HepG2 (cell line): ENCODE data around the gene CELA2B. TPM values are rescaled to one million over a fixed set of nuclear protein-coding genes. Genes with fewer than 3 reads are reported as not detected.

Source experiments
- ATM ChIP-seq: fragments of 450-650 bp; IDR thresholded peaks from 2 replicates; pipeline ENCODE4 v1.7.1; 2017; ENCODE audit warnings: mild to moderate bottlenecking, borderline replicate concordance
- CCAR2 ChIP-seq: fragments of 200-400 bp; formaldehyde crosslinking; optimal IDR thresholded peaks from 2 replicates; pipeline ENCODE3; 2018; ENCODE audit warnings: low read depth, mild to moderate bottlenecking, low read length, moderate library complexity
- FOSL1 ChIP-seq: sonication (generic); formaldehyde crosslinking; IDR thresholded peaks from 2 replicates; pipeline ENCODE4 v1.9.0; 2021; ENCODE audit warnings: missing genetic modification reagents, borderline replicate concordance
- FOSL2 ChIP-seq: sonication (generic); formaldehyde crosslinking; IDR thresholded peaks from 2 replicates; pipeline ENCODE4 v1.4.0; 2020; ENCODE audit warnings: missing genetic modification reagents
- HNRNPK ChIP-seq: fragments of 200-400 bp; formaldehyde crosslinking; IDR thresholded peaks from 2 replicates; pipeline ENCODE4 v1.6.1; 2018; ENCODE audit warnings: low read length, low read depth, moderate library complexity, mild to moderate bottlenecking; ENCODE audit not compliant: poor library complexity, severe bottlenecking
- KLF15 ChIP-seq: sonication (generic); formaldehyde crosslinking; IDR thresholded peaks from 2 replicates; pipeline ENCODE4 v1.8.1; 2023; ENCODE audit warnings: borderline replicate concordance, mild to moderate bottlenecking, inconsistent platforms, missing genetic modification reagents, mixed read lengths
- MYC ChIP-seq: sonication (generic); formaldehyde crosslinking; IDR thresholded peaks from 2 replicates; pipeline ENCODE4 v1.9.0; 2021; ENCODE audit warnings: missing genetic modification reagents, borderline replicate concordance
- NR2F2 ChIP-seq: IDR thresholded peaks from 2 replicates; pipeline ENCODE4 v1.6.1; 2012; ENCODE audit warnings: low read depth, inconsistent platforms, borderline replicate concordance
- SRSF1 ChIP-seq: fragments of 200-400 bp; formaldehyde crosslinking; optimal IDR thresholded peaks from 2 replicates; pipeline ENCODE3; 2017; ENCODE audit warnings: mild to moderate bottlenecking, low read depth, low read length, moderate library complexity
- TSC22D2 ChIP-seq: sonication (generic); formaldehyde crosslinking; IDR thresholded peaks from 2 replicates; pipeline ENCODE4 v1.5.1; 2020; ENCODE audit warnings: missing genetic modification reagents, mild to moderate bottlenecking, borderline replicate concordance
- ZNF317 ChIP-seq: sonication (generic); formaldehyde crosslinking; IDR thresholded peaks from 2 replicates; pipeline ENCODE4 v1.5.0; 2020; ENCODE audit warnings: mild to moderate bottlenecking, missing genetic modification reagents
- ZNF460 ChIP-seq: sonication (generic); formaldehyde crosslinking; IDR thresholded peaks from 2 replicates; pipeline ENCODE4 v1.5.1; 2020; ENCODE audit warnings: missing genetic modification reagents, mild to moderate bottlenecking, borderline replicate concordance
- ZNF569 ChIP-seq: sonication (generic); formaldehyde crosslinking; IDR thresholded peaks from 2 replicates; pipeline ENCODE4 v1.5.0; 2020; ENCODE audit warnings: mild to moderate bottlenecking, missing genetic modification reagents, moderate library complexity, borderline replicate concordance
- ZNF83 ChIP-seq: sonication (generic); formaldehyde crosslinking; IDR thresholded peaks from 2 replicates; pipeline ENCODE4 v1.4.0; 2020; ENCODE audit warnings: missing genetic modification reagents, mild to moderate bottlenecking, borderline replicate concordance
- ZSCAN29 ChIP-seq: sonication (generic); formaldehyde crosslinking; conservative IDR thresholded peaks from 2 replicates; pipeline ENCODE4 v1.4.0; 2020; ENCODE audit warnings: mild to moderate bottlenecking, missing genetic modification reagents
- polyA plus RNA-seq, 8 experiments: library from polyadenylated mRNA; depleted of rRNA in 3 of 8; stranded (reverse) in 7 of 8; unstranded in 1 of 8; fragments of >200 nt; fragmentation: Illumina TruSeq in 4 of 8; extraction: Trizol in 4 of 8; gene quantifications; 2 replicates each; pipeline versions ENCODE4 v1.2.1 to v1.2.3, GENCODE V29; 2011 to 2016; ENCODE audit warnings: low read depth in 4 of 8, missing spikeins in 1 of 8, mixed read lengths in 1 of 8; ENCODE audit not compliant: insufficient read depth in 1 of 8
- total RNA-seq, 5 experiments: library from RNA; depleted of rRNA; stranded (reverse); fragments of >200 nt; fragmentation: Illumina TruSeq; extraction: Trizol; gene quantifications; 2 replicates each; pipeline ENCODE4 v1.2.3, GENCODE V29; 2016; ENCODE audit warnings: low read depth in 1 of 5
- TF ChIP-seq, protein P1 (sequence below): sonication (generic); formaldehyde crosslinking; IDR thresholded peaks from 2 replicates; pipeline ENCODE4 v1.9.0; 2022; ENCODE audit warnings: low read depth, missing genetic modification reagents
- TF ChIP-seq, protein P2 (sequence below): IDR thresholded peaks from 2 replicates; pipeline ENCODE4 v1.6.1; 2016; ENCODE audit warnings: missing biosample characterization, missing genetic modification reagents, low read depth
- TF ChIP-seq, protein P3 (sequence below): sonication (generic); formaldehyde crosslinking; IDR thresholded peaks from 2 replicates; pipeline ENCODE4 v1.9.0; 2021; ENCODE audit warnings: missing genetic modification reagents, borderline replicate concordance
- TF ChIP-seq, protein P4 (sequence below): sonication (generic); formaldehyde crosslinking; IDR thresholded peaks from 2 replicates; pipeline ENCODE4 v1.4.0; 2020; ENCODE audit warnings: missing genetic modification reagents

Gene CELA2B
- total and polyA plus RNA-seq, 2 of the 13 experiments (the other 11 are each of a cell fraction or from before 2014, with no cell fraction given), result not detected

DNA sequence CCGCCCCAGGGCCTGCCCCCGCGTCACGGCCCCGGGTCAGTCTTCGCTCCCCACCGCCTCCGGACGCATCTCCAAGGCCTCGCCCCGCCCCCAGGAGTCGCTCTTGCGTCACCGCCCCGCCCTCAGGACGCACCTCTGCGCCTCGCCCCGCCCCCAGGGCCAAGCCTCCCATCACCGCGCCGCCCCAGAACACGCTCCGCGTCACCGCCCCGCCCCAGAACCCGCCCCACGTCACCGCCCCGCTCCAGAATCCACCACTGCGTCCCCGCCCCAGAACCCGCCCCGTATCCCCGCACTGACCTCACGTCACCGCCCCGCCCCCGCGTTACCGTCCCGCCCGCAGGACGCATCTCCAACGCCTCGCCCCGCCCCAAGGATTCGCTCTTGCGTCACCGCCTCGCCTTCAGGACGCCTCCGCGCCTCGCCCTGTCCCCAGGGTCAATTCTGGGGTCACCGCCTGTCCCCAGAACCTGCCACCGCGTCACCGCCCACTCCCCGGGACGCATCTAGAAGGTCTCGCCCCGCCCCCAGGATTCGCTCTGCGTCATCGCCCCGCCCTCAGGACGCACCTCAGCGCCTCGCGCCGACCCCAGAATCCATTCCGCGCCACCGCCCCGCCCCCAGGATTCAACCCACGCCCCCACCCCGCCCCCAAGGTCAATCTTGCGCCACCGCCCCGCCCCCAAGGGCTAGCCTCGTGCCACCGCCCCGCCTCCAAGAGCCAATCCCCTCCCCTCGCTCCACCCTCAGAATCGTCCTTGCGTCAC, 48.6 kb downstream of the CELA2B start (continued):
- TF ChIP-seq HNRNPK (peak; percentile 77), KLF15 (CRISPR knock-in tag) (no peak), TSC22D2 (CRISPR knock-in tag) (no peak), ZNF83 (CRISPR knock-in tag) (no peak), ZNF460 (no peak), ATM (no peak), FOSL1 (CRISPR knock-in tag) (no peak), ZNF317 (CRISPR knock-in tag) (no peak), FOSL2 (CRISPR knock-in tag) (peak; percentile 3; the same call in 1 of the 2 replicates), CCAR2 (no peak), MYC (CRISPR knock-in tag) (0 out of 2 replicates have a peak, but pooled peaks have one; percentile 7), NR2F2 (peak; percentile 49; the same call in 1 of the 2 replicates), ZSCAN29 (CRISPR knock-in tag) (no peak), ZNF569 (no peak), SRSF1 (no peak)
- TF ChIP-seq, protein P1, sequence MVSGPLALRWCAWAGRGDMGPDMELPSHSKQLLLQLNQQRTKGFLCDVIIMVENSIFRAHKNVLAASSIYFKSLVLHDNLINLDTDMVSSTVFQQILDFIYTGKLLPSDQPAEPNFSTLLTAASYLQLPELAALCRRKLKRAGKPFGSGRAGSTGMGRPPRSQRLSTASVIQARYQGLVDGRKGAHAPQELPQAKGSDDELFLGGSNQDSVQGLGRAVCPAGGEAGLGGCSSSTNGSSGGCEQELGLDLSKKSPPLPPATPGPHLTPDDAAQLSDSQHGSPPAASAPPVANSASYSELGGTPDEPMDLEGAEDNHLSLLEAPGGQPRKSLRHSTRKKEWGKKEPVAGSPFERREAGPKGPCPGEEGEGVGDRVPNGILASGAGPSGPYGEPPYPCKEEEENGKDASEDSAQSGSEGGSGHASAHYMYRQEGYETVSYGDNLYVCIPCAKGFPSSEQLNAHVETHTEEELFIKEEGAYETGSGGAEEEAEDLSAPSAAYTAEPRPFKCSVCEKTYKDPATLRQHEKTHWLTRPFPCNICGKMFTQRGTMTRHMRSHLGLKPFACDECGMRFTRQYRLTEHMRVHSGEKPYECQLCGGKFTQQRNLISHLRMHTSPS (CRISPR knock-in tag), result no peak
- TF ChIP-seq, protein P2, sequence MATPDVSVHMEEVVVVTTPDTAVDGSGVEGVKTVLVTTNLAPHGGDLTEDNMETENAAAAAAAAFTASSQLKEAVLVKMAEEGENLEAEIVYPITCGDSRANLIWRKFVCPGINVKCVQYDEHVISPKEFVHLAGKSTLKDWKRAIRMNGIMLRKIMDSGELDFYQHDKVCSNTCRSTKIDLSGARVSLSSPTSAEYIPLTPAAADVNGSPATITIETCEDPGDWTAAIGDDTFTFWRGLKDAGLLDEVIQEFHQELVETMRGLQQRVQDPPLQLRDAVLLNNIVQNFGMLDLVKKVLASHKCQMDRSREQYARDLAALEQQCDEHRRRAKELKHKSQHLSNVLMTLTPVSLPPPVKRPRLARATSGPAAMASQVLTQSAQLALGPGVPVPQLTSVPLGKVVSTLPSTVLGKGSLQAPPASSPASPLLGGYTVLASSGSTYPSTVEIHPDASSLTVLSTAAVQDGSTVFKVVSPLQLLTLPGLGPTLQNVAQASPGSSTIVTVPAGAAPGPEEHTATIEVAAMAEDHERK (CRISPR knock-in tag), result peak; percentile 52; the same call in 1 of the 2 replicates
- TF ChIP-seq, protein P3, sequence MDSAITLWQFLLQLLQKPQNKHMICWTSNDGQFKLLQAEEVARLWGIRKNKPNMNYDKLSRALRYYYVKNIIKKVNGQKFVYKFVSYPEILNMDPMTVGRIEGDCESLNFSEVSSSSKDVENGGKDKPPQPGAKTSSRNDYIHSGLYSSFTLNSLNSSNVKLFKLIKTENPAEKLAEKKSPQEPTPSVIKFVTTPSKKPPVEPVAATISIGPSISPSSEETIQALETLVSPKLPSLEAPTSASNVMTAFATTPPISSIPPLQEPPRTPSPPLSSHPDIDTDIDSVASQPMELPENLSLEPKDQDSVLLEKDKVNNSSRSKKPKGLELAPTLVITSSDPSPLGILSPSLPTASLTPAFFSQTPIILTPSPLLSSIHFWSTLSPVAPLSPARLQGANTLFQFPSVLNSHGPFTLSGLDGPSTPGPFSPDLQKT (CRISPR knock-in tag), result no peak
- TF ChIP-seq, protein P4, sequence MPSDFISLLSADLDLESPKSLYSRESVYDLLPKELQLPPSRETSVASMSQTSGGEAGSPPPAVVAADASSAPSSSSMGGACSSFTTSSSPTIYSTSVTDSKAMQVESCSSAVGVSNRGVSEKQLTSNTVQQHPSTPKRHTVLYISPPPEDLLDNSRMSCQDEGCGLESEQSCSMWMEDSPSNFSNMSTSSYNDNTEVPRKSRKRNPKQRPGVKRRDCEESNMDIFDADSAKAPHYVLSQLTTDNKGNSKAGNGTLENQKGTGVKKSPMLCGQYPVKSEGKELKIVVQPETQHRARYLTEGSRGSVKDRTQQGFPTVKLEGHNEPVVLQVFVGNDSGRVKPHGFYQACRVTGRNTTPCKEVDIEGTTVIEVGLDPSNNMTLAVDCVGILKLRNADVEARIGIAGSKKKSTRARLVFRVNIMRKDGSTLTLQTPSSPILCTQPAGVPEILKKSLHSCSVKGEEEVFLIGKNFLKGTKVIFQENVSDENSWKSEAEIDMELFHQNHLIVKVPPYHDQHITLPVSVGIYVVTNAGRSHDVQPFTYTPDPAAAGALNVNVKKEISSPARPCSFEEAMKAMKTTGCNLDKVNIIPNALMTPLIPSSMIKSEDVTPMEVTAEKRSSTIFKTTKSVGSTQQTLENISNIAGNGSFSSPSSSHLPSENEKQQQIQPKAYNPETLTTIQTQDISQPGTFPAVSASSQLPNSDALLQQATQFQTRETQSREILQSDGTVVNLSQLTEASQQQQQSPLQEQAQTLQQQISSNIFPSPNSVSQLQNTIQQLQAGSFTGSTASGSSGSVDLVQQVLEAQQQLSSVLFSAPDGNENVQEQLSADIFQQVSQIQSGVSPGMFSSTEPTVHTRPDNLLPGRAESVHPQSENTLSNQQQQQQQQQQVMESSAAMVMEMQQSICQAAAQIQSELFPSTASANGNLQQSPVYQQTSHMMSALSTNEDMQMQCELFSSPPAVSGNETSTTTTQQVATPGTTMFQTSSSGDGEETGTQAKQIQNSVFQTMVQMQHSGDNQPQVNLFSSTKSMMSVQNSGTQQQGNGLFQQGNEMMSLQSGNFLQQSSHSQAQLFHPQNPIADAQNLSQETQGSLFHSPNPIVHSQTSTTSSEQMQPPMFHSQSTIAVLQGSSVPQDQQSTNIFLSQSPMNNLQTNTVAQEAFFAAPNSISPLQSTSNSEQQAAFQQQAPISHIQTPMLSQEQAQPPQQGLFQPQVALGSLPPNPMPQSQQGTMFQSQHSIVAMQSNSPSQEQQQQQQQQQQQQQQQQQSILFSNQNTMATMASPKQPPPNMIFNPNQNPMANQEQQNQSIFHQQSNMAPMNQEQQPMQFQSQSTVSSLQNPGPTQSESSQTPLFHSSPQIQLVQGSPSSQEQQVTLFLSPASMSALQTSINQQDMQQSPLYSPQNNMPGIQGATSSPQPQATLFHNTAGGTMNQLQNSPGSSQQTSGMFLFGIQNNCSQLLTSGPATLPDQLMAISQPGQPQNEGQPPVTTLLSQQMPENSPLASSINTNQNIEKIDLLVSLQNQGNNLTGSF, result no peak
